Measurements from ENCODE around the gene SLC1A1. TPM values are rescaled to one million over a fixed set of nuclear protein-coding genes. Genes with fewer than 3 reads are reported as not detected.

SLC1A1 gene
- total RNA-seq, 2 experiments from 2014 or later: not detected

DNA sequence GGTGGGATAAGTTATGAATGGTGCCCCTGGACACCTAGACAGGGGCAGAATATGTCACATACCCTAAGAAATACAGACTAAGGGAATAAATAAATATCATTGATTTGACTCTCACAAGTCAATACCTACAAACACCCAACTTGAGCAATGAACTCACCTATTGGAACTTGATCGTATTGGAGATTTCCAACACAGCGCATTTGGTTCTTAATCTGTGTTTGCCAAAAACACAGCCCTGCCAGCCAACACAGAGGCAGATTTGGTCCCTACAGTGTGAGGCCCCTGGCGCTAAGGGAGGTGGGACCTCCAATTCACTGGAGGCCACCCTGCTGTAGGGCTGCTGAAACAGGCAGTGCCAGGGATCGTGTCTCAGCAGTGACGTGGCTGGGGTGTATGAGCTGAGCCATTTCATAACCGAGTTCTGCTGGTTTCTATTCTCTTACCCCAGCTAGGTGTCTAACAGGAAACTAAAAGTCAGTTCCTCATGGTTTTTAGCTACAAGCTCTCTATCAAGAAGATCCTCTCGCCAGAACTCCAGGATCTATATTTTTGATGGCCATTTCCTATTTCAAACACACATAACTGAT, 84.5 kb downstream of the SLC1A1 start:
- ChIA-PET CTCF (ENCODE audit: unreplicated experiment) (no interaction called here), POLR2A (no interaction called here)
- Histone ChIP-seq H3K9me2 (ENCODE audit: insufficient read depth, low read length) (no peaks in the 10 kb centered on the region), H3K79me2 (ENCODE audit: insufficient read depth, low read depth, low read length) (no peaks in the 10 kb centered on the region), H3K27ac (ENCODE audit: low read depth, low read length, poor library complexity, severe bottlenecking) (no peak overlapping the region), H3K4me2 (ENCODE audit: low read length) (no peak overlapping the region), H3K4me3 (ENCODE audit: low read depth, low read length, poor library complexity, severe bottlenecking) (no peak overlapping the region), H3K9me3 (ENCODE audit: low read length) (no peaks in the 10 kb centered on the region), H3K36me3 (ENCODE audit: insufficient read depth, low read length) (no peaks in the 10 kb centered on the region), H2AFZ (ENCODE audit: low read length) (no peak overlapping the region), H3K4me1 (ENCODE audit: insufficient read depth, low read length, poor library complexity, severe bottlenecking) (no peaks in the 10 kb centered on the region), H4K20me1 (ENCODE audit: insufficient read depth, low read length) (no peaks in the 10 kb centered on the region)
- DNase-seq (ENCODE audit: low spot score): no peak
- intact Hi-C loops (cut with micrococcal nuclease; ENCODE audit: unreplicated experiment): no loop called here
- BruUV-seq (replicated peaks): no TSS peak
- TF ChIP-seq EZH2phosphoT487 (IDR thresholded peaks at IDR 0.05; ENCODE audit: borderline replicate concordance, low read depth, low read length): no peak
- TF ChIP-seq, protein P1, sequence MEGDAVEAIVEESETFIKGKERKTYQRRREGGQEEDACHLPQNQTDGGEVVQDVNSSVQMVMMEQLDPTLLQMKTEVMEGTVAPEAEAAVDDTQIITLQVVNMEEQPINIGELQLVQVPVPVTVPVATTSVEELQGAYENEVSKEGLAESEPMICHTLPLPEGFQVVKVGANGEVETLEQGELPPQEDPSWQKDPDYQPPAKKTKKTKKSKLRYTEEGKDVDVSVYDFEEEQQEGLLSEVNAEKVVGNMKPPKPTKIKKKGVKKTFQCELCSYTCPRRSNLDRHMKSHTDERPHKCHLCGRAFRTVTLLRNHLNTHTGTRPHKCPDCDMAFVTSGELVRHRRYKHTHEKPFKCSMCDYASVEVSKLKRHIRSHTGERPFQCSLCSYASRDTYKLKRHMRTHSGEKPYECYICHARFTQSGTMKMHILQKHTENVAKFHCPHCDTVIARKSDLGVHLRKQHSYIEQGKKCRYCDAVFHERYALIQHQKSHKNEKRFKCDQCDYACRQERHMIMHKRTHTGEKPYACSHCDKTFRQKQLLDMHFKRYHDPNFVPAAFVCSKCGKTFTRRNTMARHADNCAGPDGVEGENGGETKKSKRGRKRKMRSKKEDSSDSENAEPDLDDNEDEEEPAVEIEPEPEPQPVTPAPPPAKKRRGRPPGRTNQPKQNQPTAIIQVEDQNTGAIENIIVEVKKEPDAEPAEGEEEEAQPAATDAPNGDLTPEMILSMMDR (conservative IDR thresholded peaks at IDR 0.05; ENCODE audit: low read length): no peak

DNA sequence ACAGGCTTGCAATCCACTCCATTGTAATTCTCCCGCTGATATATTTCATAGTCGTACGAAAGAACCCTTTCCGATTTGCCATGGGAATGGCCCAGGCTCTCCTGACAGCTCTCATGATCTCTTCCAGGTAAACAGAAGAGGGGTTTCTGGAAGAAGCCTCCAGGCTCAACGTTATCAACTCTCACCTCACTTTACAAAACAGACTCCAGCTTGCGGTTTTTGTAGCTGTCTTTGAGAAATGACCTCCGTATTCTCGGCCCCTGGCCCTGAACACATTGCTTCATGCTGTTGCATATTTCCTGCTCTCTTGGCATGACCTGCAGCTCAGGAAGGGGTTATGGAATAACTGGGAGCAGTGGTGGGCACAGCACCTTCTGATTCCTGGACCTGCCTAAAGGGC, 85.7 kb downstream of the SLC1A1 start:
- no peak for TF ChIP-seq EZH2phosphoT487 (IDR thresholded peaks at IDR 0.05; ENCODE audit: borderline replicate concordance, low read depth, low read length)
- TF ChIP-seq, protein P1 (conservative IDR thresholded peaks at IDR 0.05; ENCODE audit: low read length): no peak
- Histone ChIP-seq H3K4me1 (ENCODE audit: insufficient read depth, low read length, poor library complexity, severe bottlenecking) (no peaks in the 10 kb centered on the region), H3K4me3 (ENCODE audit: low read depth, low read length, poor library complexity, severe bottlenecking) (no peak overlapping the region), H2AFZ (ENCODE audit: low read length) (no peak overlapping the region), H3K27ac (ENCODE audit: low read depth, low read length, poor library complexity, severe bottlenecking) (no peak overlapping the region), H3K36me3 (ENCODE audit: insufficient read depth, low read length) (no peaks in the 10 kb centered on the region), H3K4me2 (ENCODE audit: low read length) (no peak overlapping the region), H3K9me3 (ENCODE audit: low read length) (no peaks in the 10 kb centered on the region), H4K20me1 (ENCODE audit: insufficient read depth, low read length) (no peaks in the 10 kb centered on the region), H3K79me2 (ENCODE audit: insufficient read depth, low read depth, low read length) (no peaks in the 10 kb centered on the region), H3K9me2 (ENCODE audit: insufficient read depth, low read length) (no peaks in the 10 kb centered on the region)
- ChIA-PET CTCF (ENCODE audit: unreplicated experiment) (no interaction called here), POLR2A (no interaction called here)
- DNase-seq (ENCODE audit: low spot score): no peak
- intact Hi-C loops (cut with micrococcal nuclease; ENCODE audit: unreplicated experiment): no loop called here
- BruUV-seq (replicated peaks): no TSS peak

DNA sequence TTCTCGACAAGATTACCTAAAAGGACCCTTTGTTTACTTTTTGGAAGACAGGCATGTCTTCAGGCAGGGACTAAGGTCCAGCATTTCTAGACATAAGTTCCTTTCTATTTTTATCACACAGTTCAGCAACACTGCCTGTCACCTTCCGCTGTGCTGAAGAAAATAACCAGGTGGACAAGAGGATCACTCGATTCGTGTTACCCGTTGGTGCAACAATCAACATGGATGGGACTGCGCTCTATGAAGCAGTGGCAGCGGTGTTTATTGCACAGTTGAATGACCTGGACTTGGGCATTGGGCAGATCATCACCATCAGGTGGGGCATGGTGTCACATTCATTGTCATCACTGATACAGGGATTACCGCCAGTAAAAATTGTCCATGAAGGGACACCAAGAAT, 86.2 kb downstream of the SLC1A1 start:
- POLR2A ChIA-PET: interaction anchor here (1.1 kb wide), 1 partner anchor 36 kb away, joined by 3 read pairs; no protein-coding TSS in a partner anchor
- no peak for TF ChIP-seq EZH2phosphoT487 (IDR thresholded peaks at IDR 0.05; ENCODE audit: borderline replicate concordance, low read depth, low read length)
- TF ChIP-seq, protein P1 (conservative IDR thresholded peaks at IDR 0.05; ENCODE audit: low read length): no peak
- Histone ChIP-seq H3K27ac (ENCODE audit: low read depth, low read length, poor library complexity, severe bottlenecking) (no peak overlapping the region), H3K4me1 (ENCODE audit: insufficient read depth, low read length, poor library complexity, severe bottlenecking) (no peaks in the 10 kb centered on the region), H3K4me2 (ENCODE audit: low read length) (no peak overlapping the region), H3K4me3 (ENCODE audit: low read depth, low read length, poor library complexity, severe bottlenecking) (no peak overlapping the region), H3K36me3 (ENCODE audit: insufficient read depth, low read length) (no peaks in the 10 kb centered on the region), H3K9me3 (ENCODE audit: low read length) (no peaks in the 10 kb centered on the region), H4K20me1 (ENCODE audit: insufficient read depth, low read length) (no peaks in the 10 kb centered on the region), H3K9me2 (ENCODE audit: insufficient read depth, low read length) (no peaks in the 10 kb centered on the region), H2AFZ (ENCODE audit: low read length) (no peak overlapping the region), H3K79me2 (ENCODE audit: insufficient read depth, low read depth, low read length) (no peaks in the 10 kb centered on the region)
- no TSS peak for BruUV-seq (replicated peaks)
- DNase-seq (ENCODE audit: low spot score): no peak
- CTCF ChIA-PET (ENCODE audit: unreplicated experiment): no interaction called here
- intact Hi-C loops (cut with micrococcal nuclease; ENCODE audit: unreplicated experiment): no loop called here
